ENCODE results near the gene RPRD1B.

GRCh38 chr20:38139977-38140753 is 106.6 kb downstream of the RPRD1B start:
- TF ChIP-seq POLR2A (IDR thresholded peaks at IDR 0.05; ENCODE audit: low read depth, low read length) (no peak), TAF1 (IDR thresholded peaks at IDR 0.05; ENCODE audit: low read depth, low read length) (no peak), POLR2AphosphoS5 (IDR thresholded peaks at IDR 0.05; ENCODE audit: low read depth, low read length) (no peak), PAX5 (IDR thresholded peaks at IDR 0.05; ENCODE audit: insufficient read depth, low read length, severe bottlenecking) (no peak), POU2F2 (IDR thresholded peaks at IDR 0.05; ENCODE audit: low read depth, low read length) (no peak), SPI1 (IDR thresholded peaks at IDR 0.05; ENCODE audit: low read depth, low read length) (no peak)
